Stimulated activated CD8-positive, alpha-beta memory T cell treated with anti-CD3 and anti-CD28 coated beads, Interleukin-15, amount 100 ng/mL, for 1 hour (primary cell): Measurements from ENCODE around the gene AUTS2.

ENCODE experiments used
- DNase-seq: peaks from one replicate; pipeline ENCODE4 v3.0.0-alpha.2; 2020; ENCODE audit warnings: low read depth

The AUTS2 gene

GRCh38 chr7:69624435-69625230, 26.4 kb downstream of the AUTS2 start:
- no peak for DNase-seq

- no peak for DNase-seq
These were observed 27.0 kb downstream of the AUTS2 start for GRCh38 chr7:69625238-69625637.

- no peak for DNase-seq
These were observed 27.5 kb downstream of the AUTS2 start for GRCh38 chr7:69625798-69626197.

GRCh38 chr7:69630292-69630691, 32.0 kb downstream of the AUTS2 start:
- DNase-seq: no peak

- DNase-seq: no peak
These were observed 32.9 kb downstream of the AUTS2 start for GRCh38 chr7:69631131-69631530.

- DNase-seq: no peak
These were observed 34.0 kb downstream of the AUTS2 start for GRCh38 chr7:69632280-69632679.

GRCh38 chr7:69633122-69633831, 35.0 kb downstream of the AUTS2 start:
- DNase-seq: no peak

- DNase-seq: no peak
These were observed 37.4 kb downstream of the AUTS2 start for GRCh38 chr7:69635555-69636185.

- DNase-seq: no peak
These were observed 40.4 kb downstream of the AUTS2 start for GRCh38 chr7:69638674-69639073.

GRCh38 chr7:69640216-69640615, 41.9 kb downstream of the AUTS2 start:
- no peak for DNase-seq

GRCh38 chr7:69640925-69641594, 42.8 kb downstream of the AUTS2 start:
- no peak for DNase-seq

- no peak for DNase-seq
These were observed 45.0 kb downstream of the AUTS2 start for GRCh38 chr7:69643265-69643664.

GRCh38 chr7:69643708-69644445, 45.6 kb downstream of the AUTS2 start:
- no peak for DNase-seq

GRCh38 chr7:69645683-69646082, 47.4 kb downstream of the AUTS2 start:
- DNase-seq: no peak

- DNase-seq: no peak
These were observed 52.9 kb downstream of the AUTS2 start for GRCh38 chr7:69651101-69651590.

GRCh38 chr7:69652947-69653701, 54.8 kb downstream of the AUTS2 start:
- no peak for DNase-seq

- no peak for DNase-seq
These were observed 55.5 kb downstream of the AUTS2 start for GRCh38 chr7:69653806-69654205.

- DNase-seq: no peak
These were observed 56.1 kb downstream of the AUTS2 start for GRCh38 chr7:69654381-69654780.

GRCh38 chr7:69654849-69655707, 56.8 kb downstream of the AUTS2 start:
- DNase-seq: no peak

- no peak for DNase-seq
These were observed 57.8 kb downstream of the AUTS2 start for GRCh38 chr7:69656077-69656476.
